ENCODE results near the gene ZNF536.

DNA sequence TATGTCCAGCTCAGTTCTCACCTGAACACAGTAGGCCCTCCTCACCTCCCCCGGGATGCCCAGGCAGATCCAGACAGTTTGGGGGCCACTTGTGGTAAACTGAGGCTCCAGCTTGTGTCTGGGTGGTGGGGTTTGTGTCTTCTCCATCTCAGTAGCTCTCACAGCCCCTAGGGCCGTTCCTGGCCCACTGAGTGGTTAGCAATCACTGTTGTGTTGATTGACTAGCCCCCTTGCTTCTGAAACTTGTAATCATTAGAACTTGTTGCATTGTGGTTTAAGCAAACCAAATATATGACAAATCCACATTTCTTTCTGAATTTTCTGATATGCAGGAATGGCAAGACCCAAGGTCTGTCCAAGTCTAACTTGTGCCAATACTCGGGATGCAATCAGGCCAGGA, 13.9 kb upstream of the ZNF536 start:
- TF ChIP-seq, protein P1, sequence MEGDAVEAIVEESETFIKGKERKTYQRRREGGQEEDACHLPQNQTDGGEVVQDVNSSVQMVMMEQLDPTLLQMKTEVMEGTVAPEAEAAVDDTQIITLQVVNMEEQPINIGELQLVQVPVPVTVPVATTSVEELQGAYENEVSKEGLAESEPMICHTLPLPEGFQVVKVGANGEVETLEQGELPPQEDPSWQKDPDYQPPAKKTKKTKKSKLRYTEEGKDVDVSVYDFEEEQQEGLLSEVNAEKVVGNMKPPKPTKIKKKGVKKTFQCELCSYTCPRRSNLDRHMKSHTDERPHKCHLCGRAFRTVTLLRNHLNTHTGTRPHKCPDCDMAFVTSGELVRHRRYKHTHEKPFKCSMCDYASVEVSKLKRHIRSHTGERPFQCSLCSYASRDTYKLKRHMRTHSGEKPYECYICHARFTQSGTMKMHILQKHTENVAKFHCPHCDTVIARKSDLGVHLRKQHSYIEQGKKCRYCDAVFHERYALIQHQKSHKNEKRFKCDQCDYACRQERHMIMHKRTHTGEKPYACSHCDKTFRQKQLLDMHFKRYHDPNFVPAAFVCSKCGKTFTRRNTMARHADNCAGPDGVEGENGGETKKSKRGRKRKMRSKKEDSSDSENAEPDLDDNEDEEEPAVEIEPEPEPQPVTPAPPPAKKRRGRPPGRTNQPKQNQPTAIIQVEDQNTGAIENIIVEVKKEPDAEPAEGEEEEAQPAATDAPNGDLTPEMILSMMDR (IDR thresholded peaks at IDR 0.05): no peak
- TF ChIP-seq SIN3A (IDR thresholded peaks at IDR 0.05; ENCODE audit: borderline replicate concordance, insufficient read depth, low read depth, low read length): no peak
- TF ChIP-seq POLR2AphosphoS5 (IDR thresholded peaks at IDR 0.05; ENCODE audit: low read depth, low read length): no peak
- TF ChIP-seq, protein P2, sequence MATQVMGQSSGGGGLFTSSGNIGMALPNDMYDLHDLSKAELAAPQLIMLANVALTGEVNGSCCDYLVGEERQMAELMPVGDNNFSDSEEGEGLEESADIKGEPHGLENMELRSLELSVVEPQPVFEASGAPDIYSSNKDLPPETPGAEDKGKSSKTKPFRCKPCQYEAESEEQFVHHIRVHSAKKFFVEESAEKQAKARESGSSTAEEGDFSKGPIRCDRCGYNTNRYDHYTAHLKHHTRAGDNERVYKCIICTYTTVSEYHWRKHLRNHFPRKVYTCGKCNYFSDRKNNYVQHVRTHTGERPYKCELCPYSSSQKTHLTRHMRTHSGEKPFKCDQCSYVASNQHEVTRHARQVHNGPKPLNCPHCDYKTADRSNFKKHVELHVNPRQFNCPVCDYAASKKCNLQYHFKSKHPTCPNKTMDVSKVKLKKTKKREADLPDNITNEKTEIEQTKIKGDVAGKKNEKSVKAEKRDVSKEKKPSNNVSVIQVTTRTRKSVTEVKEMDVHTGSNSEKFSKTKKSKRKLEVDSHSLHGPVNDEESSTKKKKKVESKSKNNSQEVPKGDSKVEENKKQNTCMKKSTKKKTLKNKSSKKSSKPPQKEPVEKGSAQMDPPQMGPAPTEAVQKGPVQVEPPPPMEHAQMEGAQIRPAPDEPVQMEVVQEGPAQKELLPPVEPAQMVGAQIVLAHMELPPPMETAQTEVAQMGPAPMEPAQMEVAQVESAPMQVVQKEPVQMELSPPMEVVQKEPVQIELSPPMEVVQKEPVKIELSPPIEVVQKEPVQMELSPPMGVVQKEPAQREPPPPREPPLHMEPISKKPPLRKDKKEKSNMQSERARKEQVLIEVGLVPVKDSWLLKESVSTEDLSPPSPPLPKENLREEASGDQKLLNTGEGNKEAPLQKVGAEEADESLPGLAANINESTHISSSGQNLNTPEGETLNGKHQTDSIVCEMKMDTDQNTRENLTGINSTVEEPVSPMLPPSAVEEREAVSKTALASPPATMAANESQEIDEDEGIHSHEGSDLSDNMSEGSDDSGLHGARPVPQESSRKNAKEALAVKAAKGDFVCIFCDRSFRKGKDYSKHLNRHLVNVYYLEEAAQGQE (IDR thresholded peaks at IDR 0.05; ENCODE audit: insufficient read depth in 1 of 2, low read depth in 2 of 2, low read length in 1 of 2): no peak
